Esophagus muscularis mucosa (tissue), 4 donors: ENCODE data around the gene RANBP17.

Experiments used
- EP300 ChIP-seq: sonication (generic); formaldehyde crosslinking; IDR thresholded peaks from one replicate; pipeline ENCODE4 v1.6.1; 2017; ENCODE audit warnings: antibody characterized with exemption
- POLR2A ChIP-seq: fragments of 450-650 bp; IDR thresholded peaks from one replicate; pipeline ENCODE4 v1.6.1; 2017; ENCODE audit warnings: antibody characterized with exemption, moderate library complexity, mild to moderate bottlenecking, low read depth
- POLR2AphosphoS5 ChIP-seq, 2 donors: sonication (generic); formaldehyde crosslinking; IDR thresholded peaks; one replicate each; pipeline ENCODE4 v1.6.1; 2017; ENCODE audit warnings: antibody characterized with exemption in 2 of 2
- TF ChIP-seq, protein P1 (sequence below), 3 experiments: fragments of 200-600 bp in 2 of 3; fragments of 450-650 bp in 1 of 3; sonication (generic) in 2 of 3; IDR thresholded peaks; one replicate each; pipeline ENCODE4 v1.5.1; 2017 to 2019; ENCODE audit warnings: antibody characterized with exemption in 3 of 3, mild to moderate bottlenecking in 2 of 3, moderate library complexity in 1 of 3

DNA sequence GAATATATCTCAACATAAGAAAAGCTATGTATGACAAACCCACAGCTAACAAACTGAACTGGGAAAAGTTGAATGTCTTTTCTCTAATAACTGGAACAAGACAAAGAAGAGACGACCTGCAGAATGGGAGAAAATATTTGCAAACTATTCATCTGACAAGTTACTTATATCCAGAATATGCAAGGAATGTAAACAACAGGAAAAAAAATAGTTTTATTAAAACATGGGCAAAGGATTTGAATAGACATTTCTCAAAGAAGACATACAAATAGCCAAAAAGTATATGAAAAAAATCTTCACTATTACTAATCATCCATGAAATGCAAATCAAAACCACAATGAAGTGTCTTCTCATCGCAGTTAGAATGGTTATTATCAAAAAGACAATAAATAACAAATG is 265.5 kb downstream of the RANBP17 start:
- TF ChIP-seq POLR2A (no peak), POLR2AphosphoS5 (IDR thresholded peaks at IDR 0.05) (no peak), EP300 (no peak)
- TF ChIP-seq, protein P1, sequence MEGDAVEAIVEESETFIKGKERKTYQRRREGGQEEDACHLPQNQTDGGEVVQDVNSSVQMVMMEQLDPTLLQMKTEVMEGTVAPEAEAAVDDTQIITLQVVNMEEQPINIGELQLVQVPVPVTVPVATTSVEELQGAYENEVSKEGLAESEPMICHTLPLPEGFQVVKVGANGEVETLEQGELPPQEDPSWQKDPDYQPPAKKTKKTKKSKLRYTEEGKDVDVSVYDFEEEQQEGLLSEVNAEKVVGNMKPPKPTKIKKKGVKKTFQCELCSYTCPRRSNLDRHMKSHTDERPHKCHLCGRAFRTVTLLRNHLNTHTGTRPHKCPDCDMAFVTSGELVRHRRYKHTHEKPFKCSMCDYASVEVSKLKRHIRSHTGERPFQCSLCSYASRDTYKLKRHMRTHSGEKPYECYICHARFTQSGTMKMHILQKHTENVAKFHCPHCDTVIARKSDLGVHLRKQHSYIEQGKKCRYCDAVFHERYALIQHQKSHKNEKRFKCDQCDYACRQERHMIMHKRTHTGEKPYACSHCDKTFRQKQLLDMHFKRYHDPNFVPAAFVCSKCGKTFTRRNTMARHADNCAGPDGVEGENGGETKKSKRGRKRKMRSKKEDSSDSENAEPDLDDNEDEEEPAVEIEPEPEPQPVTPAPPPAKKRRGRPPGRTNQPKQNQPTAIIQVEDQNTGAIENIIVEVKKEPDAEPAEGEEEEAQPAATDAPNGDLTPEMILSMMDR (IDR thresholded peaks at IDR 0.05) = no peak
